Calu3 (cell line): ENCODE measurements around the gene ASAP2. TPM values are rescaled to one million over a fixed set of nuclear protein-coding genes. Genes with fewer than 3 reads are reported as not detected.

ENCODE experiments used
- BruUV-seq: library from RNA; stranded (reverse); fragments of 400-500 nt; replicated peaks from 2 replicates; lab custom pipeline; 2021; lab: Mats Ljungman, UMichigan
- CTCF ChIA-PET: fragments of 300-600 bp; sonication (Branson Sonifier 250); formaldehyde crosslinking; loops from one replicate; lab custom pipeline; 2022; ENCODE audit warnings: antibody characterized with exemption; lab: Charles Lee
- DNase-seq: peaks from one replicate; pipeline ENCODE4 v3.0.0; 2022
- H3K27ac Mint-ChIP-seq: one replicate; pipeline ENCODE4 v1.8.0; 2022; ENCODE audit warnings: mixed read lengths; ENCODE audit not compliant: unreplicated experiment
- H3K27me3 Mint-ChIP-seq: one replicate; pipeline ENCODE4 v1.8.0; 2022; ENCODE audit warnings: mixed read lengths; ENCODE audit not compliant: unreplicated experiment
- H3K36me3 Mint-ChIP-seq: one replicate; pipeline ENCODE4 v1.8.0; 2022; ENCODE audit warnings: mild to moderate bottlenecking, moderate library complexity, mixed read lengths; ENCODE audit not compliant: insufficient read depth, unreplicated experiment
- H3K4me1 Mint-ChIP-seq: one replicate; pipeline ENCODE4 v1.8.0; 2022; ENCODE audit warnings: mild to moderate bottlenecking, low read depth, mixed read lengths; ENCODE audit not compliant: unreplicated experiment
- H3K4me3 Mint-ChIP-seq: one replicate; pipeline ENCODE4 v1.8.0; 2022; ENCODE audit warnings: mild to moderate bottlenecking, low read depth, moderate library complexity, mixed read lengths; ENCODE audit not compliant: unreplicated experiment
- H3K9me3 Mint-ChIP-seq: one replicate; pipeline ENCODE4 v1.8.0; 2022; ENCODE audit warnings: low read depth, mixed read lengths; ENCODE audit not compliant: unreplicated experiment
- CTCF ChIP-seq: fragments of 200-600 bp; IDR thresholded peaks from one replicate; pipeline ENCODE4 v1.8.0; 2022; ENCODE audit warnings: antibody characterized with exemption; ENCODE audit not compliant: unreplicated experiment
- intact Hi-C: fragments of 100-400 bp; cut with micrococcal nuclease; formaldehyde crosslinking; loops from one replicate; pipeline ENCODE4 v1.10.0; 2022; ENCODE audit not compliant: unreplicated experiment
- total RNA-seq: library from RNA; stranded (reverse); gene quantifications from 2 replicates; pipeline ENCODE4 v1.2.3, GENCODE V29; 2022

Gene ASAP2
- total RNA-seq, 1 experiment from 2014 or later, result 78.6 TPM

- CTCF ChIA-PET, result interaction anchor here (2.4 kb wide), 1 partner anchor 13 kb away, joined by 14 read pairs; no protein-coding TSS in a partner anchor
- Mint-ChIP-seq H3K27me3 (no peaks in the 10 kb centered on the region), H3K36me3 (peaks cover 43% of the 10 kb centered on the region), H3K27ac (peak overlapping the region; percentile 76), H3K9me3 (no peaks in the 10 kb centered on the region), H3K4me1 (peaks cover 85% of the 10 kb centered on the region), H3K4me3 (peak overlapping the region; percentile 66)
- BruUV-seq, result no TSS peak
- intact Hi-C loops, result loop anchor here (2.0 to 5.0 kb wide), 2 partner anchors 13 to 40 kb away; no protein-coding TSS in a partner anchor
- no peak for TF ChIP-seq CTCF
- DNase-seq, result no peak
These were observed 41.2 kb downstream of the ASAP2 start for GRCh38 chr2:9247786-9248185.

GRCh38 chr2:9248363-9248762, 41.8 kb downstream of the ASAP2 start:
- Mint-ChIP-seq H3K4me3 (peak overlapping the region; percentile 66), H3K36me3 (peaks cover 41% of the 10 kb centered on the region), H3K27me3 (no peaks in the 10 kb centered on the region), H3K9me3 (no peaks in the 10 kb centered on the region), H3K4me1 (peaks cover 85% of the 10 kb centered on the region), H3K27ac (peak overlapping the region; percentile 76)
- no peak for DNase-seq
- BruUV-seq, result no TSS peak
- intact Hi-C loops, result loop anchor here (2.0 to 5.0 kb wide), 2 partner anchors 14 to 39 kb away; no protein-coding TSS in a partner anchor
- TF ChIP-seq CTCF, result no peak
- CTCF ChIA-PET, result interaction anchor here (1.2 to 2.4 kb wide), 2 partner anchors 10 to 14 kb away, joined by 3 to 14 read pairs; no protein-coding TSS in a partner anchor

GRCh38 chr2:9249020-9249800, 42.6 kb downstream of the ASAP2 start:
- Mint-ChIP-seq H3K27me3 (no peaks in the 10 kb centered on the region), H3K9me3 (no peaks in the 10 kb centered on the region), H3K4me1 (peaks cover 81% of the 10 kb centered on the region), H3K36me3 (peaks cover 38% of the 10 kb centered on the region), H3K27ac (peak overlapping the region; percentile 76), H3K4me3 (peak overlapping the region; percentile 66)
- DNase-seq, result peak; percentile 43
- intact Hi-C loops, result loop anchor here (1.0 to 5.0 kb wide), 3 partner anchors 14 to 42 kb away; no protein-coding TSS in a partner anchor
- no peak for TF ChIP-seq CTCF
- BruUV-seq, result no TSS peak
- CTCF ChIA-PET, result interaction anchor here (1.0 to 2.4 kb wide), 3 partner anchors 11 to 58 kb away, joined by 3 to 14 read pairs (median 3); no protein-coding TSS in a partner anchor

GRCh38 chr2:9250091-9250490, 43.5 kb downstream of the ASAP2 start:
- Mint-ChIP-seq H3K4me1 (peaks cover 73% of the 10 kb centered on the region), H3K27me3 (no peaks in the 10 kb centered on the region), H3K36me3 (peaks cover 34% of the 10 kb centered on the region), H3K27ac (peak overlapping the region; percentile 76), H3K9me3 (no peaks in the 10 kb centered on the region), H3K4me3 (peak overlapping the region; percentile 27)
- no peak for TF ChIP-seq CTCF
- CTCF ChIA-PET, result interaction anchor here (0.7 to 1.0 kb wide), 2 partner anchors 59 to 107 kb away, joined by 3 read pairs; no protein-coding TSS in a partner anchor
- no TSS peak for BruUV-seq
- no peak for DNase-seq
- intact Hi-C loops, result no loop called here
